ENCODE measurements around the gene NCAPD3. TPM values are rescaled to one million over a fixed set of nuclear protein-coding genes. Genes with fewer than 3 reads are reported as not detected.

NCAPD3 gene
- total and polyA plus RNA-seq, 2 donors (not counting 3 experiments of a cell fraction or from before 2014, with no cell fraction given), result 22.6 to 43.8 TPM

DNA sequence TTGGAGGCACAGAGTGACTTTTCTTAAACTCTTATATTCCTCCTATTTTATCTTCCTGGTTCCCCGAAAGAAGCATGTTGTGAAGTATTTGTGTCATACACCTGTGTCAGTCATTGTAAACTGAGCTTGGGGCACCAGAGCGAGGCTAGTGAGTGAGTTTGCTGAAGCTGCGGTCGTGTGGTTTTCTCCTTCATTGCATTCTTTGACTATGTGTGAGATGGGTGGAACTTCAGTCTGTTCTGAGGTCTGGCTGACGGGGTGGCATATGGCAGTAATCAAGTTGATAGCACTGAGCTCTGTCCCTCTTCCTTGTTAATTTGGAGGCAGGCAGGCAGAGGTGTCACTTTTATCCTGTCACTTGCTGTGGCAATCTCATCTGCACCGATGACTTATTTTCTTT is 4.9 kb upstream of the NCAPD3 start:
- POLR2A ChIA-PET, result no interaction called here
- Histone ChIP-seq H3K9me1 (replicated peaks; ENCODE audit: control insufficient read depth, extremely low read depth, insufficient read depth, low read length) (no peaks in the 10 kb centered on the region), H2AFZ (ENCODE audit: low read depth, low read length) (no peak overlapping the region), H3K36me3 (ENCODE audit: control insufficient read depth in 2 of 2, extremely low read depth in 1 of 2, insufficient read depth in 2 of 2, low read length in 2 of 2) (no peaks in the 10 kb centered on the region), H3K4me3 (replicated peaks in 1 of 3; ENCODE audit: insufficient read depth in 1 of 3, low read depth in 1 of 3, low read length in 3 of 3) (no peak overlapping the region), H4K20me1 (replicated peaks; ENCODE audit: control insufficient read depth, extremely low read depth, insufficient read depth, low read length) (no peaks in the 10 kb centered on the region), H3K27me3 (ENCODE audit: control insufficient read depth in 2 of 2, insufficient read depth in 2 of 2, low read length in 2 of 2) (no peaks in the 10 kb centered on the region), H3K79me2 (ENCODE audit: control insufficient read depth, insufficient read depth, low read length) (peaks cover 66% of the 10 kb centered on the region), H3K4me1 (ENCODE audit: control insufficient read depth, extremely low read depth, insufficient read depth, low read length) (peaks cover 36% of the 10 kb centered on the region), H3K9me3 (replicated peaks; ENCODE audit: control insufficient read depth, insufficient read depth, low read length) (no peaks in the 10 kb centered on the region), H3K4me2 (ENCODE audit: insufficient read depth, low read length) (no peak overlapping the region), H3K9ac (replicated peaks; ENCODE audit: extremely low read depth, insufficient read depth, low read length) (no peak overlapping the region), H3K27ac (ENCODE audit: insufficient read depth, low read depth, low read length) (no peak overlapping the region)
- CTCF ChIA-PET, result no interaction called here
- dilution Hi-C loops (cut with MboI; ENCODE audit: extremely low pct_ligation_motif_present, low sequenced_read_pairs), result no loop called here
- FAIRE-seq (no peak), DNase-seq (ENCODE audit: low read depth, low spot score) (no peak)
- intact Hi-C loops (cut with micrococcal nuclease), result no loop called here
- no TSS peak for BruUV-seq (replicated peaks)
- TF ChIP-seq POLR2AphosphoS5 (IDR thresholded peaks at IDR 0.05; ENCODE audit: insufficient read depth, low read depth, low read length), result no peak
- TF ChIP-seq, protein P1, sequence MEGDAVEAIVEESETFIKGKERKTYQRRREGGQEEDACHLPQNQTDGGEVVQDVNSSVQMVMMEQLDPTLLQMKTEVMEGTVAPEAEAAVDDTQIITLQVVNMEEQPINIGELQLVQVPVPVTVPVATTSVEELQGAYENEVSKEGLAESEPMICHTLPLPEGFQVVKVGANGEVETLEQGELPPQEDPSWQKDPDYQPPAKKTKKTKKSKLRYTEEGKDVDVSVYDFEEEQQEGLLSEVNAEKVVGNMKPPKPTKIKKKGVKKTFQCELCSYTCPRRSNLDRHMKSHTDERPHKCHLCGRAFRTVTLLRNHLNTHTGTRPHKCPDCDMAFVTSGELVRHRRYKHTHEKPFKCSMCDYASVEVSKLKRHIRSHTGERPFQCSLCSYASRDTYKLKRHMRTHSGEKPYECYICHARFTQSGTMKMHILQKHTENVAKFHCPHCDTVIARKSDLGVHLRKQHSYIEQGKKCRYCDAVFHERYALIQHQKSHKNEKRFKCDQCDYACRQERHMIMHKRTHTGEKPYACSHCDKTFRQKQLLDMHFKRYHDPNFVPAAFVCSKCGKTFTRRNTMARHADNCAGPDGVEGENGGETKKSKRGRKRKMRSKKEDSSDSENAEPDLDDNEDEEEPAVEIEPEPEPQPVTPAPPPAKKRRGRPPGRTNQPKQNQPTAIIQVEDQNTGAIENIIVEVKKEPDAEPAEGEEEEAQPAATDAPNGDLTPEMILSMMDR (IDR thresholded peaks at IDR 0.05; ENCODE audit: extremely low read depth in 1 of 2, insufficient read depth in 1 of 2, low read depth in 1 of 2, low read length in 2 of 2), result no peak
- TF ChIP-seq EZH2 (IDR thresholded peaks at IDR 0.05; ENCODE audit: borderline replicate concordance, low read depth, low read length, severe bottlenecking), result no peak
- no peak for TF ChIP-seq JUN (IDR thresholded peaks at IDR 0.05; ENCODE audit: borderline replicate concordance, insufficient read depth, insufficient read length, low read depth)
- TF ChIP-seq GATA2 (IDR thresholded peaks at IDR 0.05; ENCODE audit: insufficient read depth, insufficient read length, low read depth, low read length), result no peak
- TF ChIP-seq, protein P2, sequence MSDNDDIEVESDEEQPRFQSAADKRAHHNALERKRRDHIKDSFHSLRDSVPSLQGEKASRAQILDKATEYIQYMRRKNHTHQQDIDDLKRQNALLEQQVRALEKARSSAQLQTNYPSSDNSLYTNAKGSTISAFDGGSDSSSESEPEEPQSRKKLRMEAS (IDR thresholded peaks at IDR 0.05; ENCODE audit: insufficient read depth, insufficient read length), result no peak
- TF ChIP-seq FOS (IDR thresholded peaks at IDR 0.05; ENCODE audit: borderline replicate concordance, insufficient read depth, low read length), result no peak
- TF ChIP-seq MYC (IDR thresholded peaks at IDR 0.05; ENCODE audit: low read depth, low read length), result no peak
- TF ChIP-seq POLR2A (IDR thresholded peaks at IDR 0.05; ENCODE audit: low read depth, low read length), result no peak
